Ectodermal cell (in vitro differentiated cells): ENCODE results near the gene STT3B.

Experiments
- H3K27ac ChIP-seq: 2 replicates; pipeline ENCODE4 v1.7.0; 2013; ENCODE audit warnings: mild to moderate bottlenecking, low read depth, low read length; ENCODE audit not compliant: insufficient read depth, poor library complexity, severe bottlenecking
- H3K27me3 ChIP-seq: 2 replicates; pipeline ENCODE4 v1.7.0; 2013; ENCODE audit warnings: mild to moderate bottlenecking, low read length; ENCODE audit not compliant: insufficient read depth, control insufficient read depth, poor library complexity, severe bottlenecking
- H3K36me3 ChIP-seq: one replicate; pipeline ENCODE4 v1.7.0; 2013; ENCODE audit warnings: low read length; ENCODE audit not compliant: control insufficient read depth, insufficient read depth
- H3K4me1 ChIP-seq: one replicate; pipeline ENCODE4 v1.7.0; 2013; ENCODE audit warnings: low read length; ENCODE audit not compliant: control insufficient read depth, insufficient read depth
- H3K4me3 ChIP-seq: 2 replicates; pipeline ENCODE4 v1.7.0; 2013; ENCODE audit warnings: low read depth, low read length, control low read depth; ENCODE audit not compliant: insufficient read depth
- H3K9me3 ChIP-seq: 2 replicates; pipeline ENCODE4 v1.7.0; 2013; ENCODE audit warnings: mild to moderate bottlenecking, low read length, moderate library complexity; ENCODE audit not compliant: control insufficient read depth
- WGBS, 2 experiments: methylation state at CpG; one replicate each; pipeline ENCODE4 v1.1.7; 2013; ENCODE audit warnings: missing lambda C conversion rate in 2 of 2; 5-methylcytosine and 5-hydroxymethylcytosine counted together

STT3B gene

DNA sequence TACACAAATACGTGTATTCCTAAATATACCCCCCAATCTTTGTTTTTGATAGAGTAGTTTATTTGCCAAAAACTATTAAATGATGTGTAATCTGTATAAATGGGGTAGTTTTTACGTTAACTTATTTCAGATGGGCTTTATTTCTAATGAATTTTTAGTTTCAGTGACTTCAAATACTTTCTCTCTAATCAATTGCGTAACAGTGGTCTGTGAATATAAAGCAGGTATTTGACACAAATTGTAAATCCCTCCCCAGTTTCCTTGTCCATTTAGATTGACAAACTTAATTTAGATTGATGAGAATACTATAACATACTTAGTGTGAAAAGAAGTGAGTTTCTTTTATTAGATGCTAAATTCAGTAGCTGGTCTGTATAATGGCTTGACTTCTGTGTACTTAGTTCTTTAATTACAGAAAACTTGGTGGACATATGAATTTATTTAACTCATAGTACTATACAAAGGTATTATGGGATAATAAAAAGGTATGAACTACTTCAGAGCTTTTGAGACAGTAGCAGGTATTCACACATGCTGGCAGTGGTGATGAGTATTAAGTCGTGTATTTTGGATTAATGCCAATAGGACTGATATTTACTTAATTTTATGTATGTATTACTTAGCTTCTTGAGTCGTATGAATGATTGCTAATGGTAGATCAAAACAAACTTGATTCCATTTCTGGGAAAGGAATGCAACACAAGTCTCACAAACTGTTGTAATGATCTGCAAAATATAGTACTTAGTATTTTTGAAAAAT, 81.6 kb downstream of the STT3B start:
- Histone ChIP-seq H3K9me3 (no peaks in the 10 kb centered on the region), H3K4me1 (no peaks in the 10 kb centered on the region), H3K27ac (no peak overlapping the region), H3K4me3 (no peak overlapping the region), H3K36me3 (peaks cover 4% of the 10 kb centered on the region), H3K27me3 (no peaks in the 10 kb centered on the region)
- 76 to 86% methylated on average over 3 to 4 of the region's 5 CpGs for WGBS, 2 experiments

- H3K36me3 ChIP-seq = peaks cover 4% of the 10 kb centered on the region
- H3K27ac ChIP-seq = no peak overlapping the region
- 94 to 95% methylated on average over 2 of the region's 4 CpGs for WGBS, 2 experiments
Observed at GRCh38 chr3:31615071-31615875, 82.5 kb downstream of the STT3B start.

DNA sequence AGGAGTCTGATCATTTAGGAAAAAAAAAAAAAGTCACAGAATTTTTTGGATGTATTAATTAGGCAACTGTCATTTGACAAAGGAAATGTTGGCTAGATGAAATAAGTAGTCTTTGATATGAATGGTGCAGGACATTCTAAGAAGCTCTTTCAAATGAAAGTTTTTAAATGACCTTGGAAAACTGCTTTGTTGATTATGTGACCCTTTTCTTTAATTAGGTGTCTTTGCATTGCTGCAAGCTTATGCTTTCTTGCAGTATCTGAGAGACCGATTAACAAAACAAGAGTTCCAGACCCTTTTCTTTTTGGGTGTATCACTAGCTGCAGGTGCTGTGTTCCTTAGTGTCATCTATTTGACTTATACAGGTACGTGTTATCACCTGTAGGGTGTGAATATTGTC, 84.0 kb downstream of the STT3B start:
- H3K4me3 ChIP-seq = no peak overlapping the region
- no peaks in the 10 kb centered on the region for H3K27me3 ChIP-seq
- H3K9me3 ChIP-seq = no peaks in the 10 kb centered on the region
- no peak overlapping the region for H3K27ac ChIP-seq
- peaks cover 4% of the 10 kb centered on the region for H3K36me3 ChIP-seq
- 98 to 100% methylated on average over 1 to 2 of the region's 2 CpGs for WGBS, 2 experiments
- no peaks in the 10 kb centered on the region for H3K4me1 ChIP-seq

More at GRCh38 chr3:31615071-31615875, 82.5 kb downstream of the STT3B start:
- H3K4me3 ChIP-seq = no peak overlapping the region
- no peaks in the 10 kb centered on the region for H3K4me1 ChIP-seq
- H3K27me3 ChIP-seq = no peaks in the 10 kb centered on the region
- no peaks in the 10 kb centered on the region for H3K9me3 ChIP-seq

GRCh38 chr3:31620656-31621055, 87.9 kb downstream of the STT3B start:
- no peaks in the 10 kb centered on the region for H3K27me3 ChIP-seq
- no peaks in the 10 kb centered on the region for H3K4me1 ChIP-seq
- no peak overlapping the region for H3K27ac ChIP-seq
- H3K36me3 ChIP-seq = peaks cover 8% of the 10 kb centered on the region
- no peak overlapping the region for H3K4me3 ChIP-seq
- no peaks in the 10 kb centered on the region for H3K9me3 ChIP-seq
- 94 to 100% methylated on average over 1 of the region's 1 CpG for WGBS, 2 experiments

DNA sequence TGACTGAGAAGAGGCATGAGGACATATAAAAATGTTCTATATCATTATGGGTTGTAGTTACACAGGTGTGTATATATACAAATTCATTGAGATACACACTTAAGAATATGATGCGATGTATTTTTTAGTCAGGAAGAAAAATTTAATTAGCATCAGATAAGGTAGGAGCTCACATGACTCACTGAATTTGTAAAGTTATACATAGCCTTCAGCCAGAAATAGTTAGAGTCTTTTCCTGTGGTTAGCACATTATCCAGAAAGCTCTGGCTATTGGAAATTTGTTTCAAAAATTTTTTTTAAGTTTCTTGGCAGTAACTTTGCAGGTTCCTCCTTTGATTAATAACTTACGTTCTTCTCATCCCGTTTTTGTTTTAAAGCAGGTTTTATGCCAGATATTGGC, 88.6 kb downstream of the STT3B start:
- Histone ChIP-seq H3K27me3 (no peaks in the 10 kb centered on the region), H3K36me3 (peaks cover 11% of the 10 kb centered on the region), H3K27ac (no peak overlapping the region), H3K4me3 (no peak overlapping the region), H3K9me3 (no peaks in the 10 kb centered on the region), H3K4me1 (no peaks in the 10 kb centered on the region)
- WGBS, 2 experiments = 93 to 100% methylated on average over 2 to 3 of the region's 3 CpGs

DNA sequence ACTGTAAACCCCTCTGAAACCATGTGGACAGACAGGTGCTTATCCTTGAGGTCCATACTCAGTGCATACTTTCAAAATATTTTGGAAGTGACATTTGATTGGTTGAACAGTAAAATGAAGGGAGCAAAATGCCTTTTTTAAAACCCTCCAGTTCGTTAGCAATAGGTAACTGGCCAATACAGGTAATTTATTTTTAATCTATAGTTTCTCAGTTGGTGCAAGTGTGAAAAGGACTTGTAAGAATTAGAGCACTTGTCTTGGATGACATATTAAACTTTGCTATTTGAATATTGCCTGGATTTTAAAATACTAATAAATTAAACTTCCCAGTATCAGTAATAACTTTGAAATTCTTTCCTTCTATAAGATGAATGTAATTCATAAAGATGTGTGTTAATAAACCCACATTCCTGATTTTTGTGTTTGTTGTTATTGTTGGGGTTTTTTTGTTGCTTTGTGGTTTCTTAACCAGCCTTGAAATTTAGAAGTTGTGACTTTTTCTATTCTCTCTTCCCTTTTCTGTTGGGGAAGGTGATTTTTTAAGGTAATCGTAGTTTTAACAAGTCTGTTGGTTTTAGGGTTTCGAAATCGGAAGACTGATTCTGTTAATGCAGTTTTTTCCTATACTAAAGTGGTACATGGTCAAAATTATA, 90.0 kb downstream of the STT3B start:
- H3K27me3 ChIP-seq = no peaks in the 10 kb centered on the region
- H3K4me1 ChIP-seq = no peaks in the 10 kb centered on the region
- H3K36me3 ChIP-seq = peaks cover 18% of the 10 kb centered on the region
- WGBS, 2 experiments = 77 to 87% methylated on average over 2 to 4 of the region's 4 CpGs
- H3K4me3 ChIP-seq = no peak overlapping the region
- H3K27ac ChIP-seq = no peak overlapping the region
- no peaks in the 10 kb centered on the region for H3K9me3 ChIP-seq

- Histone ChIP-seq H3K9me3 (no peaks in the 10 kb centered on the region), H3K4me1 (no peaks in the 10 kb centered on the region), H3K27ac (no peak overlapping the region), H3K27me3 (no peaks in the 10 kb centered on the region), H3K4me3 (no peak overlapping the region), H3K36me3 (peaks cover 15% of the 10 kb centered on the region)
- 92 to 93% methylated on average over 5 of the region's 6 CpGs for WGBS, 2 experiments
Observed at GRCh38 chr3:31624083-31624709, 91.5 kb downstream of the STT3B start.

- Histone ChIP-seq H3K27ac (no peak overlapping the region), H3K4me3 (no peak overlapping the region), H3K9me3 (no peaks in the 10 kb centered on the region), H3K27me3 (no peaks in the 10 kb centered on the region), H3K4me1 (no peaks in the 10 kb centered on the region), H3K36me3 (peaks cover 14% of the 10 kb centered on the region)
- 50 to 56% methylated on average over 1 of the region's 2 CpGs for WGBS, 2 experiments
Observed at GRCh38 chr3:31625358-31625757, 92.6 kb downstream of the STT3B start.

DNA sequence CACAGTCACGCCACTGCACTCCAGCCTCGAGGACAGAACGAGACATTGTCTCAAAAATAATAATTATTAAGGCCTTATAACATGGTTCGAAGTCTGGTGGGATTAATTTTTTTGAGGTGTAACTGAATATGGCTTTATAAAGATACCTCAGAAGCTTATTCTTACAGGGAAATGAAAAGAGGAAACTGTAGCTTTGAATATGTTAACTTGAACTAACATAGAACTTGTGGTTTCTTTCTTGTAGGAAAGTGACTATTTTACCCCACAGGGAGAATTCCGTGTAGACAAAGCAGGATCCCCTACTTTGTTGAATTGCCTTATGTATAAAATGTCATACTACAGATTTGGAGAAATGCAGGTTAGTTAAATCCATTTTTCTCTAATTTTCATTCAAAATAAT, 96.3 kb downstream of the STT3B start:
- no peaks in the 10 kb centered on the region for H3K4me1 ChIP-seq
- H3K27me3 ChIP-seq = no peaks in the 10 kb centered on the region
- 94 to 95% methylated on average over 3 to 5 of the region's 5 CpGs for WGBS, 2 experiments
- H3K9me3 ChIP-seq = no peaks in the 10 kb centered on the region
- peaks cover 16% of the 10 kb centered on the region for H3K36me3 ChIP-seq
- no peak overlapping the region for H3K27ac ChIP-seq
- no peak overlapping the region for H3K4me3 ChIP-seq

GRCh38 chr3:31634476-31634875, 101.8 kb downstream of the STT3B start:
- Histone ChIP-seq H3K36me3 (peaks cover 6% of the 10 kb centered on the region), H3K27me3 (no peaks in the 10 kb centered on the region), H3K27ac (no peak overlapping the region), H3K4me1 (no peaks in the 10 kb centered on the region), H3K9me3 (no peaks in the 10 kb centered on the region), H3K4me3 (no peak overlapping the region)
- WGBS, 2 experiments = 95% methylated on average over 2 of the region's 2 CpGs
